A673 (cell line): ENCODE measurements around the gene KDM4B. TPM values are rescaled to one million over a fixed set of nuclear protein-coding genes. Genes with fewer than 3 reads are reported as not detected.

ENCODE experiments used
- BruUV-seq: library from RNA; stranded (reverse); fragments of 400-500 nt; replicated peaks from 2 replicates; lab custom pipeline; 2021; lab: Mats Ljungman, UMichigan
- CTCF ChIA-PET: fragments of 300-600 bp; sonication (Branson Sonifier 250); formaldehyde crosslinking; loops from one replicate; lab custom pipeline; 2022; ENCODE audit warnings: antibody characterized with exemption; lab: Charles Lee
- POLR2A ChIA-PET: fragments of 300-600 bp; sonication (Branson Sonifier 250); formaldehyde crosslinking; loops from one replicate; lab custom pipeline; 2022; ENCODE audit warnings: antibody characterized with exemption; ENCODE audit not compliant: low non-redundant PET; lab: Charles Lee
- DNase-seq: peaks from one replicate; pipeline ENCODE4 v3.0.0-alpha.2; 2015; ENCODE audit warnings: low spot score
- H3K27ac ChIP-seq: fragments of 200-600 bp; sonication (generic); 2 replicates; pipeline ENCODE4 v1.5.1; 2016; ENCODE audit warnings: mixed run types, low read depth, mild to moderate bottlenecking, mixed read lengths, antibody characterized with exemption, low read length; ENCODE audit not compliant: poor library complexity, severe bottlenecking
- H3K27me3 ChIP-seq: fragments of 200-600 bp; sonication (generic); replicated peaks from 2 replicates; pipeline ENCODE4 v1.6.1; 2017; ENCODE audit warnings: mixed run types, low read depth, mild to moderate bottlenecking, mixed read lengths, antibody characterized with exemption, low read length; ENCODE audit not compliant: insufficient read depth, poor library complexity
- H3K36me3 ChIP-seq: fragments of 200-600 bp; sonication (generic); 2 replicates; pipeline ENCODE4 v1.6.1; 2016; ENCODE audit warnings: mixed run types, mild to moderate bottlenecking, mixed read lengths, antibody characterized with exemption, low read length; ENCODE audit not compliant: insufficient read depth, poor library complexity, severe bottlenecking
- H3K4me1 ChIP-seq: fragments of 200-600 bp; sonication (generic); 2 replicates; pipeline ENCODE4 v1.6.1; 2017; ENCODE audit warnings: mixed run types, mild to moderate bottlenecking, mixed read lengths, antibody characterized with exemption, low read length; ENCODE audit not compliant: insufficient read depth, poor library complexity, severe bottlenecking
- H3K4me3 ChIP-seq: fragments of 200-600 bp; sonication (generic); 2 replicates; pipeline ENCODE4 v1.5.1; 2016; ENCODE audit warnings: low read depth, mixed run types, mild to moderate bottlenecking, mixed read lengths, low read length; ENCODE audit not compliant: poor library complexity, severe bottlenecking
- H3K9me3 ChIP-seq: fragments of 200-600 bp; sonication (generic); 2 replicates; pipeline ENCODE4 v1.6.1; 2016; ENCODE audit warnings: mixed run types, low read depth, mild to moderate bottlenecking, mixed read lengths, antibody characterized with exemption, low read length; ENCODE audit not compliant: poor library complexity, severe bottlenecking
- EZH2 ChIP-seq: fragments of 200-600 bp; sonication (generic); IDR thresholded peaks from 2 replicates; pipeline ENCODE4 v1.6.1; 2017; ENCODE audit warnings: borderline replicate concordance, low read depth, mild to moderate bottlenecking, mixed read lengths, antibody characterized with exemption, low read length; ENCODE audit not compliant: poor library complexity, severe bottlenecking
- intact Hi-C: fragments of 100-400 bp; cut with micrococcal nuclease; formaldehyde crosslinking; loops from one replicate; pipeline ENCODE4 v1.10.0; 2022; ENCODE audit not compliant: unreplicated experiment
- total RNA-seq: library from RNA; stranded (reverse); gene quantifications from 2 replicates; pipeline ENCODE4 v1.2.3, GENCODE V29; 2021
- TF ChIP-seq, protein P1 (sequence below): fragments of 300-800, 200-600 bp; sonication (generic); conservative IDR thresholded peaks from 2 replicates; pipeline ENCODE4 v1.5.1; 2017; ENCODE audit warnings: low read depth, mild to moderate bottlenecking, antibody characterized with exemption, low read length, moderate library complexity, mixed read lengths

The KDM4B gene
- total RNA-seq, 1 experiment from 2014 or later, result 30.0 TPM

GRCh38 chr19:5149932-5150901 is 181.3 kb downstream of the KDM4B start:
- POLR2A ChIA-PET, result interaction anchor here (0.5 kb wide), 1 partner anchor 27 kb away, joined by 16 read pairs; no protein-coding TSS in a partner anchor
- TF ChIP-seq EZH2, result no peak
- TF ChIP-seq, protein P1, sequence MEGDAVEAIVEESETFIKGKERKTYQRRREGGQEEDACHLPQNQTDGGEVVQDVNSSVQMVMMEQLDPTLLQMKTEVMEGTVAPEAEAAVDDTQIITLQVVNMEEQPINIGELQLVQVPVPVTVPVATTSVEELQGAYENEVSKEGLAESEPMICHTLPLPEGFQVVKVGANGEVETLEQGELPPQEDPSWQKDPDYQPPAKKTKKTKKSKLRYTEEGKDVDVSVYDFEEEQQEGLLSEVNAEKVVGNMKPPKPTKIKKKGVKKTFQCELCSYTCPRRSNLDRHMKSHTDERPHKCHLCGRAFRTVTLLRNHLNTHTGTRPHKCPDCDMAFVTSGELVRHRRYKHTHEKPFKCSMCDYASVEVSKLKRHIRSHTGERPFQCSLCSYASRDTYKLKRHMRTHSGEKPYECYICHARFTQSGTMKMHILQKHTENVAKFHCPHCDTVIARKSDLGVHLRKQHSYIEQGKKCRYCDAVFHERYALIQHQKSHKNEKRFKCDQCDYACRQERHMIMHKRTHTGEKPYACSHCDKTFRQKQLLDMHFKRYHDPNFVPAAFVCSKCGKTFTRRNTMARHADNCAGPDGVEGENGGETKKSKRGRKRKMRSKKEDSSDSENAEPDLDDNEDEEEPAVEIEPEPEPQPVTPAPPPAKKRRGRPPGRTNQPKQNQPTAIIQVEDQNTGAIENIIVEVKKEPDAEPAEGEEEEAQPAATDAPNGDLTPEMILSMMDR, result no peak
- DNase-seq, result no peak

DNA sequence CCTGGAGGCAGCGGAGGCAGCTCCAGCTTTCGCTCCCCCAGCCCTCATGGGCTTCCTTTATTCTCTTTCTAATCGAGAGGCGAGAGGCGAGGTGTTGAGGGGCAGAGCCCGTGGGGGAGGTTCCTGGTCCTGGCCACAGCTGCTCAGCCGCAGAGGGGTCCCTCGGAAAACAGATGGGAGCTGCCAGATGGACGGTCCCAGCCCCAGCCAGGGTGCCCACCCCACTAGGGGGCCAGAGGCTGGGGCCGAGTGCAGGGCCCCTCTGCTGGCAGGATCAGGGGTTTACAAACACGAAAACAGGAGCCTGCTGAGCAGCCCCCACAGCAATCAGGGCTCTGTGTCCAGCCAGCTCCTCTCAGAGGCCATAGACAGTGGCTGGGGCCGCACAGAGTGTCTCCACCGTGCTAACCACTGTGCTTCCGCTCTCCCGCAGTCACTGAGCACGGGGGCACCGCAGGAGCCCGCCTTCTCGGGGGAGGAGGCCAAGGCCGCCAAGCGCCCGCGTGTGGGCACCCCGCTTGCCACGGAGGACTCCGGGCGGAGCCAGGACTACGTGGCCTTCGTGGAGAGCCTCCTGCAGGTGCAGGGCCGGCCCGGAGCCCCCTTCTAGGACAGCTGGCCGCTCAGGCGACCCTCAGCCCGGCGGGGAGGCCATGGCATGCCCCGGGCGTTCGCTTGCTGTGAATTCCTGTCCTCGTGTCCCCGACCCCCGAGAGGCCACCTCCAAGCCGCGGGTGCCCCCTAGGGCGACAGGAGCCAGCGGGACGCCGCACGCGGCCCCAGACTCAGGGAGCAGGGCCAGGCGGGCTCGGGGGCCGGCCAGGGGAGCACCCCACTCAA is 182.2 kb downstream of the KDM4B start:
- ChIA-PET CTCF (interaction anchor here (1.6 kb wide), 1 partner anchor 103 kb away, joined by 9 read pairs; no protein-coding TSS in a partner anchor), POLR2A (no interaction called here)
- Histone ChIP-seq H3K27ac (no peak overlapping the region), H3K4me1 (peaks cover 18% of the 10 kb centered on the region), H3K4me3 (no peak overlapping the region), H3K27me3 (no peaks in the 10 kb centered on the region), H3K36me3 (peaks cover 6% of the 10 kb centered on the region), H3K9me3 (no peaks in the 10 kb centered on the region)
- intact Hi-C loops, result no loop called here
- no peak for TF ChIP-seq EZH2
- TF ChIP-seq, protein P1, result no peak
- no TSS peak for BruUV-seq
- no peak for DNase-seq

More at GRCh38 chr19:5149932-5150901, 181.3 kb downstream of the KDM4B start:
- CTCF ChIA-PET, result interaction anchor here (0.6 to 1.6 kb wide), 2 partner anchors 102 to 1010 kb away, joined by 5 to 9 read pairs; no protein-coding TSS in a partner anchor
- BruUV-seq, result no TSS peak
- Histone ChIP-seq H3K4me1 (peaks cover 16% of the 10 kb centered on the region), H3K27ac (no peak overlapping the region), H3K9me3 (no peaks in the 10 kb centered on the region), H3K36me3 (peaks cover 6% of the 10 kb centered on the region), H3K27me3 (no peaks in the 10 kb centered on the region), H3K4me3 (no peak overlapping the region)
- intact Hi-C loops, result no loop called here
